ENCODE results near the gene PIGC. TPM values are rescaled to one million over a fixed set of nuclear protein-coding genes. Genes with fewer than 3 reads are reported as not detected.
A peak's percentile ranks its signal among the peaks of the same experiment; 100 is the strongest.

PIGC gene
- total and polyA plus RNA-seq, 8 donors: 1.2 to 27.9 (median 17.0) TPM

DNA sequence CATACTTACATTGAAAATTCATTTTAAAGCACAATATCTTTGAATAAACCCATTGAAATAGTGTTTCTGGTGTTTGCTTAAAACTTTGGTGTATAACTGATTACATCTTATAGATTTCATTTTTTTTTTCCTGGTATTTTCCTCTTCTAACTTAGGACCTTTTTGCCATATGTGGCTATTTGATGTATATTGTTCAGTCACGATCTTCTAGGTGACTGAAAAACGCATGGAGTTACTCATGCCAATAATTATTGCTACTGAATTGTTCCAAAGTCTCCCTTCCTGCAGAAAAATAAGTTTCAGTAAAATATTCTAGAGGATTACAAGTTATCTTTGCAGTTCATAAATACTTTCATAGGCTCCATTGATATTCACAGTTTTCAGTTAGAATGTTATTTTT lies 46.2 kb downstream of the PIGC start:
- H3K27ac ChIP-seq: peak overlapping the region in 1 of 5 donors; percentile 72
- H3K36me3 ChIP-seq: no peaks in the 10 kb centered on the region
- H3K4me3 ChIP-seq: no peak overlapping the region
- H3K4me1 ChIP-seq: peaks cover 7 to 48% (median 28%) of the 10 kb centered on the region in 4 donors
- TF ChIP-seq, protein P1, sequence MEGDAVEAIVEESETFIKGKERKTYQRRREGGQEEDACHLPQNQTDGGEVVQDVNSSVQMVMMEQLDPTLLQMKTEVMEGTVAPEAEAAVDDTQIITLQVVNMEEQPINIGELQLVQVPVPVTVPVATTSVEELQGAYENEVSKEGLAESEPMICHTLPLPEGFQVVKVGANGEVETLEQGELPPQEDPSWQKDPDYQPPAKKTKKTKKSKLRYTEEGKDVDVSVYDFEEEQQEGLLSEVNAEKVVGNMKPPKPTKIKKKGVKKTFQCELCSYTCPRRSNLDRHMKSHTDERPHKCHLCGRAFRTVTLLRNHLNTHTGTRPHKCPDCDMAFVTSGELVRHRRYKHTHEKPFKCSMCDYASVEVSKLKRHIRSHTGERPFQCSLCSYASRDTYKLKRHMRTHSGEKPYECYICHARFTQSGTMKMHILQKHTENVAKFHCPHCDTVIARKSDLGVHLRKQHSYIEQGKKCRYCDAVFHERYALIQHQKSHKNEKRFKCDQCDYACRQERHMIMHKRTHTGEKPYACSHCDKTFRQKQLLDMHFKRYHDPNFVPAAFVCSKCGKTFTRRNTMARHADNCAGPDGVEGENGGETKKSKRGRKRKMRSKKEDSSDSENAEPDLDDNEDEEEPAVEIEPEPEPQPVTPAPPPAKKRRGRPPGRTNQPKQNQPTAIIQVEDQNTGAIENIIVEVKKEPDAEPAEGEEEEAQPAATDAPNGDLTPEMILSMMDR (IDR thresholded peaks at IDR 0.05): no peak
- TF ChIP-seq POLR2A (IDR thresholded peaks at IDR 0.05) (no peak), EP300 (IDR thresholded peaks at IDR 0.05) (no peak), POLR2AphosphoS5 (IDR thresholded peaks at IDR 0.05) (no peak)
- intact Hi-C loops (cut with DNase I; ENCODE audit: low total_unique reads): no loop called here
- H3K27me3 ChIP-seq: no peaks in the 10 kb centered on the region
- H3K9me3 ChIP-seq: no peaks in the 10 kb centered on the region
- no peak for DNase-seq
- 87 to 96% (median 90%) methylated on average over 2 of the region's 2 CpGs for WGBS, 5 donors

DNA sequence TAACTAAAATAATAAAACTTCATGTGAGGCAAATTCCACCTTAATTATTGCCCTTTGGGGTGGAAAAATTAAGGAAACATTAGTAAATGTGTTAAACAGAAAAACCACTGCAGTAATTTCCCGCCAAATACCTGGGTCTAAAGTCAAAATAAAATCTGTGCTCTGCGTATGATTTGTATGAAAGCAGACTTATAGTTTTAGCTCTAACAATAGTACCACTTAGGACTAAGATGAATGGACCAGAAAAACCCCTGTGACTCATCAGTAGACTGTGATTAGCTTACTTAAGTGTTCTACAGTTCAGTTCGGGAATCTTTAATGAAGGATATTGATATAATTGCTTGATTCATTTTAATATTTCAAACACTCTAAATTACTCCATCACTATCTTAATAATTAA lies 46.6 kb downstream of the PIGC start:
- intact Hi-C loops (cut with DNase I; ENCODE audit: low total_unique reads): no loop called here
- 55 to 69% (median 64%) methylated on average over 3 of the region's 3 CpGs for WGBS, 5 donors
- Histone ChIP-seq H3K9me3 (no peaks in the 10 kb centered on the region), H3K4me3 (no peak overlapping the region), H3K4me1 (peaks cover 7 to 43% (median 26%) of the 10 kb centered on the region in 4 donors), H3K36me3 (no peaks in the 10 kb centered on the region), H3K27ac (peak overlapping the region in 1 of 5 donors; percentile 7), H3K27me3 (no peaks in the 10 kb centered on the region)
- TF ChIP-seq POLR2A (IDR thresholded peaks at IDR 0.05) (no peak), POLR2AphosphoS5 (IDR thresholded peaks at IDR 0.05) (no peak), EP300 (IDR thresholded peaks at IDR 0.05) (no peak)
- TF ChIP-seq, protein P1 (IDR thresholded peaks at IDR 0.05): no peak
- DNase-seq: peak in 1 of 2 donors; percentile 55

DNA sequence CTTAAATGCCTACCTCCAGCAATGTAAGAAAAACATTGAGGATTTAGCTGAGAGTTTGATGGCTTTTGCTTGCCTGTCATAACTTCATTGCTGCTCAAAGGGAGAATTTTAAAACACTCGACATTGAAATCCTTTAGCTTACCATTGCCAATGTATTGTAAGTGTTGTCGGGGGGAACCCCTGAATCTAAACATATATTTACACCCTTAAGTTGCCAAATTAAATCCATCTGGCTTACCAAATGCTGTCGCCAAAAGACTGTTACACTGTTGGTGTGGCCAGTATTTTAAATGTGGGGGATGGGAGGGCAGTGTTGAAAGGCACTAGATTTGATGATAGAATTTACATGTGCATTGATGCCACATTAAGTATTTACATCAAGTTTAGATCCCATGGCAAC lies 48.3 kb downstream of the PIGC start:
- H3K36me3 ChIP-seq: no peaks in the 10 kb centered on the region
- H3K9me3 ChIP-seq: no peaks in the 10 kb centered on the region
- TF ChIP-seq POLR2AphosphoS5 (IDR thresholded peaks at IDR 0.05) (no peak), POLR2A (IDR thresholded peaks at IDR 0.05) (no peak), EP300 (IDR thresholded peaks at IDR 0.05) (no peak)
- TF ChIP-seq, protein P1 (IDR thresholded peaks at IDR 0.05): no peak
- H3K27ac ChIP-seq: no peak overlapping the region
- H3K27me3 ChIP-seq: no peaks in the 10 kb centered on the region
- WGBS, 5 donors: 83 to 93% (median 90%) methylated on average over 3 of the region's 3 CpGs
- H3K4me3 ChIP-seq: no peak overlapping the region
- DNase-seq: no peak
- H3K4me1 ChIP-seq: peaks cover 7 to 59% (median 26%) of the 10 kb centered on the region in 4 donors
- intact Hi-C loops (cut with DNase I; ENCODE audit: low total_unique reads): no loop called here

DNA sequence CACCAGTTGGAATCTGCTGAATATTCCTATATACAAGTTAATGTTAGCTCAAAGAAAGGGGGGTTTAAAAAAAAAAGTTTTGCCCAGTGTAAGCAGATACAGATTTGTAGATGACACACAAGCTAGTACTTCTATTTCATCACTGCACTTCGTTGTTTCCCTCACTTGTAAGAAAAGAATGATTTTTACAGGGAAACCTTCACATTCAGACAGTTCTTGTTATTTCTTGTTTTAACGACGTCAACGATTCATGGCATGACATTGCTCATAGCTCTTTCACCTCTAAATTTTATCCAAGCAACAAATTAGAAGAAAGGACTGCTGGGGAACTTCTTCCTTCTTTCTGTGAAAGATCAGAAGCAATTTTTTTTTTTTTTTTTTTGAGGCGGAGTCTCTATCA lies 49.1 kb downstream of the PIGC start:
- DNase-seq: no peak
- intact Hi-C loops (cut with DNase I; ENCODE audit: low total_unique reads): no loop called here
- H3K9me3 ChIP-seq: no peaks in the 10 kb centered on the region
- no peak overlapping the region for H3K4me3 ChIP-seq
- H3K36me3 ChIP-seq: no peaks in the 10 kb centered on the region
- no peaks in the 10 kb centered on the region for H3K27me3 ChIP-seq
- TF ChIP-seq EP300 (IDR thresholded peaks at IDR 0.05) (no peak), POLR2AphosphoS5 (IDR thresholded peaks at IDR 0.05) (no peak), POLR2A (IDR thresholded peaks at IDR 0.05) (no peak)
- H3K27ac ChIP-seq: peak overlapping the region in 3 of 5 donors; percentile 34 to 74 (median 59)
- 82 to 92% (median 89%) methylated on average over 5 of the region's 5 CpGs for WGBS, 5 donors
- peaks cover 6 to 59% (median 21%) of the 10 kb centered on the region in 4 donors for H3K4me1 ChIP-seq

DNA sequence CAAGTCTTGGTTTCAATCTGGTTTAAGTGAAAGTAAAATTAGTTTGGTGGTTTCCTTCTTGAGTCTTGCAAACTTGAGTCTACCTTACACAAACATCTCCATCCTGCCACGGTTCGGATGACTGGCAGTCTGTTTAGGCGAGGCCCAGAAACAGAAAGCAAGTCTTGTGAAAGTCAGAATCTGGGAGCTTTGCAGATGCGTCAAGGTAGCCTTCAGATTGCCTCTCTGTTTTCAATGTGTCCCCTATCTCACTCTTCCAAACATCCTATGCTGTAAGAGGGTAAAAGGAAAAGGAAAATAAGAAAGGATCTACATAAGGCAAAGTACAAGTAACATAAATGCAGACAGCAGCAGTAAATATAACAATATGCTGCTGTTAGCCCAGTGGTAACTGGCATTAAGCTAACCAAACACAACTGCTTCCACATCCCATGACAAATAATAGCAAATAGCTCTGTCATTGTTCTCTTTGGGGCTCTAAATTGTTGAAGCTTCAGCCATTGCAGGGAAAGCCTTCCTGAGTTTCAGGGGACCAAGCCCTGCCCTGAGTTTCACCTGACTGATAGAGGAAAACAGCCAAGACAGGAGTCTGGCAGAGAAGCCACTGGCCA lies 49.6 kb downstream of the PIGC start:
- no peak overlapping the region for H3K4me3 ChIP-seq
- peak; percentile 27 to 79 for DNase-seq
- no peaks in the 10 kb centered on the region for H3K27me3 ChIP-seq
- H3K9me3 ChIP-seq: no peaks in the 10 kb centered on the region
- H3K27ac ChIP-seq: peak overlapping the region in 3 of 5 donors; percentile 34 to 74 (median 59)
- H3K36me3 ChIP-seq: no peaks in the 10 kb centered on the region
- intact Hi-C loops (cut with DNase I; ENCODE audit: low total_unique reads): no loop called here
- TF ChIP-seq POLR2AphosphoS5 (IDR thresholded peaks at IDR 0.05): no peak
- TF ChIP-seq POLR2A (IDR thresholded peaks at IDR 0.05): no peak
- TF ChIP-seq EP300 (IDR thresholded peaks at IDR 0.05): no peak
- TF ChIP-seq, protein P1 (IDR thresholded peaks at IDR 0.05): no peak
- peaks cover 6 to 59% (median 19%) of the 10 kb centered on the region in 4 donors for H3K4me1 ChIP-seq
- 11 to 36% (median 21%) methylated on average over 4 of the region's 4 CpGs for WGBS, 5 donors

Data from stomach (tissue), 9 donors.